GM20000 (cell line): ENCODE results near the gene ACSF3.
"Not testable (repeated sequence)": the region's sequence is repeated elsewhere in the genome, so short reads cannot be mapped to it uniquely, and the experiment has no call there.

ENCODE experiments used
- DNase-seq: peaks from one replicate; pipeline ENCODE4 v3.0.0; 2012; ENCODE audit warnings: low spot score
- CTCF ChIP-seq: IDR thresholded peaks from 2 replicates; pipeline ENCODE4 v1.5.1; 2012; ENCODE audit warnings: mild to moderate bottlenecking, control low read depth; ENCODE audit errors: extremely low read depth, missing control alignments

The ACSF3 gene

GRCh38 chr16:89084814-89085612 is 8.6 kb upstream of the ACSF3 start:
- TF ChIP-seq CTCF: no peak
- no peak for DNase-seq

DNA sequence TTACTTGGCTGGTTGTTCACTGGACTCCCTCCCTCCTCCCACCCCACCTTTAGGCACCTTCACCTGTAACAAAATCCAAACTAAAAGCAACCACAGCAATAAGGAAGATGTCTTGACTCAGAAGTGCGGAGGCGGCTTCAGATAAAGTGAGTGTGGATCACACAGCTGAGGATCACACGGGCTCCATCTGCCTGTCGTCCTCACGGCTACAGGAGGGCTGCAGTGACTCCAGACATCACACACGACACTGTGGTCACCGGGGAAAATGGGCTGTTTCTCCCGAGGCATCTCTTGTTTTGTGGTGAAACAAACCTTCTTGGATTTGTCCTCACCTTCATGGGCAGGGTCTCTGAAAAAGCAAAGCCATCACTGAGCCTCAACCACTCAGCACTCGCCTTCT is 7.9 kb upstream of the ACSF3 start:
- TF ChIP-seq CTCF: no peak

GRCh38 chr16:89087922-89088497 is 5.6 kb upstream of the ACSF3 start:
- TF ChIP-seq CTCF: no peak

More for the DNA sequence above, 7.9 kb upstream of the ACSF3 start:
- DNase-seq: no peak

GRCh38 chr16:89089120-89089519 is 4.5 kb upstream of the ACSF3 start:
- no peak for TF ChIP-seq CTCF
- no peak for DNase-seq

More at GRCh38 chr16:89087922-89088497, 5.6 kb upstream of the ACSF3 start:
- no peak for DNase-seq

- no peak for DNase-seq
- no peak for TF ChIP-seq CTCF
These were observed 3.4 kb upstream of the ACSF3 start for GRCh38 chr16:89090182-89090630.

- no peak for DNase-seq
- no peak for TF ChIP-seq CTCF
These were observed 2.8 kb upstream of the ACSF3 start for GRCh38 chr16:89090669-89091426.

DNA sequence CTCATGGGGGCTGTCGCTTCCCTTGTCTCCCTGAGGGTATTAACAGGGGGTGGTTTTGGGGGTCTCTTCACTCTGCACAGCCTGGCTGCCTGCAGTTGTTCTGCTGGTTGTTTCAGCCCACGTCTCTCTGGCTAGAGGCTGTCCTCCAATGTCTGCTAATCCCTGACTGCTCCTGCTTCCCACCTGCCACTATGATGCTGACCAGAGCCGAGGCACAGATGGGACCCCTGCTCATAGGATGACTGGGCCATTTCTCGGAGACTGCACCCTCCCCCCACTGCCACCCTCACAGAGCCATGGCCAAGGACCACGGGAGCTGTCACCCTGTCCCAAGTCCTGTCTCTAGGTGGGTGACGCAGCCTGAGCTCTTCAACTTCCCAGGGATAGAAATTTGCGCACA is 1.6 kb upstream of the ACSF3 start:
- no peak for TF ChIP-seq CTCF
- no peak for DNase-seq

- not testable (repeated sequence) for DNase-seq
These were observed 425 bp upstream of the ACSF3 start for GRCh38 chr16:89093252-89093601.
